ENCODE data around the gene NPEPPS. TPM values are rescaled to one million over a fixed set of nuclear protein-coding genes. Genes with fewer than 3 reads are reported as not detected.
"Not testable (repeated sequence)": the region's sequence is repeated elsewhere in the genome, so short reads cannot be mapped to it uniquely, and the experiment has no call there.

Gene NPEPPS, protein sequence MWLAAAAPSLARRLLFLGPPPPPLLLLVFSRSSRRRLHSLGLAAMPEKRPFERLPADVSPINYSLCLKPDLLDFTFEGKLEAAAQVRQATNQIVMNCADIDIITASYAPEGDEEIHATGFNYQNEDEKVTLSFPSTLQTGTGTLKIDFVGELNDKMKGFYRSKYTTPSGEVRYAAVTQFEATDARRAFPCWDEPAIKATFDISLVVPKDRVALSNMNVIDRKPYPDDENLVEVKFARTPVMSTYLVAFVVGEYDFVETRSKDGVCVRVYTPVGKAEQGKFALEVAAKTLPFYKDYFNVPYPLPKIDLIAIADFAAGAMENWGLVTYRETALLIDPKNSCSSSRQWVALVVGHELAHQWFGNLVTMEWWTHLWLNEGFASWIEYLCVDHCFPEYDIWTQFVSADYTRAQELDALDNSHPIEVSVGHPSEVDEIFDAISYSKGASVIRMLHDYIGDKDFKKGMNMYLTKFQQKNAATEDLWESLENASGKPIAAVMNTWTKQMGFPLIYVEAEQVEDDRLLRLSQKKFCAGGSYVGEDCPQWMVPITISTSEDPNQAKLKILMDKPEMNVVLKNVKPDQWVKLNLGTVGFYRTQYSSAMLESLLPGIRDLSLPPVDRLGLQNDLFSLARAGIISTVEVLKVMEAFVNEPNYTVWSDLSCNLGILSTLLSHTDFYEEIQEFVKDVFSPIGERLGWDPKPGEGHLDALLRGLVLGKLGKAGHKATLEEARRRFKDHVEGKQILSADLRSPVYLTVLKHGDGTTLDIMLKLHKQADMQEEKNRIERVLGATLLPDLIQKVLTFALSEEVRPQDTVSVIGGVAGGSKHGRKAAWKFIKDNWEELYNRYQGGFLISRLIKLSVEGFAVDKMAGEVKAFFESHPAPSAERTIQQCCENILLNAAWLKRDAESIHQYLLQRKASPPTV
- total RNA-seq (2014; rRNA removed; shearing (Covaris generic)): 55.7 and 125 TPM in 2 replicates
- polyA plus RNA-seq (2016; fragmentation: Nextera tagmentation; extraction: Ambion mirVana): 63.1 and 72.3 TPM in 2 replicates

DNA sequence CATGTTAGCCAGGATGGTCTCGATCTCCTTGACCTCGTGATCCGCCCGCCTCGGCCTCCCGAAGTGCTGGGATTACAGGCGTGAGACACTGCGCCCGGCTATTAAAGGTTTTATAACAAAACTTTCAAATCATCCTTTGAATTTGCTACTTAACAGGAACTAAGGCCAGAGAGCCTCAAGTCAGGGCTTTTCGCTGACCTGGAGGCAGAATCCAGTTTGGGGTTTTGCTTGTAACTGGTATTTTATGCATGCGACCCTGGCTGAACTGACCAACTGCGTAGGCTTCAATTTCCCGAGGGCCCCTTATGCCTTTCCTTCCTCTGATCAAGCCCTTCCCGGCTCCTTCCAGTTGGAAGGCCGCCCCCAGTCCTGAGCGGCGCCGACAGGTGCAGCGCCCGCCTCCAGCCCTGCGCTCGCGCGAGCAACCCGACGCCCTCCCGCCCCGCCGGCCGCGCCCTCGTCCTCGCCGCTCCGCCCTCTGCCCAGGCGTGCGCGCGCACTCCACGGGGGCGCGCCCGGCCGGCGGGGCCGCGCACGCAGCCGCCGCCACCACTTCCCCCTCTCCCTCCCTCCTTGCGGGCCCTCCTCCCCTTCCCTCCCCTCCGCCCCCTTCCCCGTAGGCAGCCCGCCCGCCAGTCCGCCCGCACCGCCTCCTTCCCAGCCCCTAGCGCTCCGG lies at the start of gene NPEPPS:
TSS of gene NPEPPS (plus strand) at position 552 of the 676 bp plus-strand sequence. CDS start 193 bp downstream, outside the sequence.
- peak; percentile 81 for DNase-seq
- Histone ChIP-seq H3K79me2 (ENCODE audit: insufficient read depth) (peaks cover 35% of the 10 kb centered on the region), H3K27ac (peak within 1 kb of the TSS; percentile 76), H3K4me2 (ENCODE audit: unreplicated experiment) (peak within 1 kb of the TSS; percentile 98), H3K4me3 (peak within 1 kb of the TSS; percentile 81), H2AFZ (peak within 1 kb of the TSS; percentile 75), H3K9ac (peak within 1 kb of the TSS; percentile 88)
- in situ Hi-C loops (cut with MboI); H3K27me3 ChIP-seq (replicated peaks; ENCODE audit: insufficient read depth); H3K9me2 ChIP-seq (ENCODE audit: insufficient read depth); H3K36me3 ChIP-seq (ENCODE audit: low read depth); H3K9me3 ChIP-seq (ENCODE audit: low read depth); H3F3A ChIP-seq (ENCODE audit: insufficient read depth); H3K4me1 ChIP-seq (ENCODE audit: insufficient read depth); H4K20me1 ChIP-seq (ENCODE audit: insufficient read depth): not testable (repeated sequence)
- WGBS, 2 experiments (ENCODE audit: low coverage in 1 of 2, low lambda C conversion rate in 2 of 2, missing lambda C conversion rate in 2 of 2): 16 to 63% methylated on average over 13 to 54 of the region's 60 CpGs

DNA sequence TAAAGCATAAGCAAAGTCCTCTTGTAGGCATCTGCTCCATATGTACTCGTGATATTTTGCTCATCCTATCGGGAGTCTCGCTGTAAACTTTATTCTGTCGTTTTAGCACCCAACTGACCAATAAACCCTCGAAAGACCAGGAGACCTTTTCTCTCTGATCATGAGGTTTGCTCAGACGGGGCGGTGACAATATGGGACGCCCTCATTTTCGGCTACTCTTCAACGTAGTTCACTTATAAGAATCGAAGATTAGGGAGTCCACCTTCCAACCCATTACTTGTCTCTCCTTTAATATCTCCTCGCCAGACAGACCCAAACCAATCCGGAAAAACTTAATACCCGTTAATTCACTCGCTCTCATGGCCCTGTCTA lies 39.1 kb upstream of the NPEPPS start:
- H3K79me2 ChIP-seq (ENCODE audit: insufficient read depth); in situ Hi-C loops (cut with MboI); H3F3A ChIP-seq (ENCODE audit: insufficient read depth); H3K9me3 ChIP-seq (ENCODE audit: low read depth); H3K36me3 ChIP-seq (ENCODE audit: low read depth); H3K27me3 ChIP-seq (replicated peaks; ENCODE audit: insufficient read depth); H3K4me1 ChIP-seq (ENCODE audit: insufficient read depth); H3K9me2 ChIP-seq (ENCODE audit: insufficient read depth); H4K20me1 ChIP-seq (ENCODE audit: insufficient read depth): not testable (repeated sequence)
- H2AFZ ChIP-seq: peak overlapping the region; percentile 95
- WGBS, 2 experiments (ENCODE audit: low coverage in 1 of 2, low lambda C conversion rate in 2 of 2, missing lambda C conversion rate in 2 of 2): 2 to 3% methylated on average over 15 of the region's 15 CpGs
- peak; percentile 47 for DNase-seq
- H3K4me3 ChIP-seq: peak overlapping the region; percentile 96
- peak overlapping the region; percentile 86 for H3K4me2 ChIP-seq (ENCODE audit: unreplicated experiment)
- H3K9ac ChIP-seq: peak overlapping the region; percentile 95
- H3K27ac ChIP-seq: peak overlapping the region; percentile 93

DNA sequence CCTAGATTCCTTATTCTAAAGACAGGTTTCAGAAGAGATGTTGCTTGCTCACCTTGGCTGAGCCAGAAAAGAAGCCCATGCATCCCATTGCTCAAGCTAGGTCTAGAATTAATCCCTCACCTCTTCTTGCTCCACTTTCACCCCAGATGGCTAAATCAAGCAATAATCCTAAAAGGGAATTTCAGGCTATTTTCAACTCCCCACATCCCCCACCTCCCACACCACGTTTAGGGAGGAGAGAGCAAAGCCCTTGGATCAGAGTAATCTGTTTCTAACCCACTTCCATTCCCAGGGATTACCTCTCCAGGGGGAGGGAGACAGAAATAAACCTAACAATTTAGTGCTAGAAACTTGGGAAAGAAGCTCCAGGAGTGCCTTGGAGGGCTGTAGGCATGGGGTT lies 31.8 kb upstream of the NPEPPS start:
- H3K9me3 ChIP-seq (ENCODE audit: low read depth); H3K36me3 ChIP-seq (ENCODE audit: low read depth); H3K27ac ChIP-seq; H3K4me2 ChIP-seq (ENCODE audit: unreplicated experiment); H3K9me2 ChIP-seq (ENCODE audit: insufficient read depth); in situ Hi-C loops (cut with MboI); H3K4me3 ChIP-seq; DNase-seq; H3K79me2 ChIP-seq (ENCODE audit: insufficient read depth); H3K9ac ChIP-seq; H3K27me3 ChIP-seq (replicated peaks; ENCODE audit: insufficient read depth); H2AFZ ChIP-seq; H4K20me1 ChIP-seq (ENCODE audit: insufficient read depth): not testable (repeated sequence)
- Histone ChIP-seq H3K4me1 (ENCODE audit: insufficient read depth) (peaks cover 24% of the 10 kb centered on the region), H3F3A (ENCODE audit: insufficient read depth) (peaks cover 25% of the 10 kb centered on the region)
- WGBS, 2 experiments (ENCODE audit: low coverage in 1 of 2, low lambda C conversion rate in 2 of 2, missing lambda C conversion rate in 2 of 2): 0% methylated on average over 1 of the region's 1 CpG

DNA sequence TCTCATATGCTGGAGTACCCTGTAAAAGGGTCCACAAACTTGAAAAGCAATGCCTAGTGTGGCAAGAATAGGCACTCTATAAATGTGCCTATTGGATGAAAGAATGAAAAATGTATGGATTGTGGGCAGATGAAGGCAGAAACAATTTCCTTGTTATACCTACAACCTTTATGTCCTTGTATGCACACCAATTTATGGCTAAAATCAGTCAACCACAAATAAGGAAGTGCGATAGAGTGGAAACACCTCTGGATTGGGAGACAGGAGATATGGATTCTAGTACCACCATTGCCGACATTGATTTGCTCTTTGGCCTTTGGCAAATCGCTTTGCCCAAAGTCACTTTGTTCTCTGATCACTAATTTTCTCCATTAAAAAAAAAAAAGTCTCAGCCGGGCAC lies 31.4 kb upstream of the NPEPPS start:
- H3K27ac ChIP-seq; DNase-seq; H3K27me3 ChIP-seq (replicated peaks; ENCODE audit: insufficient read depth); H4K20me1 ChIP-seq (ENCODE audit: insufficient read depth); H3K9me3 ChIP-seq (ENCODE audit: low read depth); H3K79me2 ChIP-seq (ENCODE audit: insufficient read depth); H3K4me2 ChIP-seq (ENCODE audit: unreplicated experiment); H3K9me2 ChIP-seq (ENCODE audit: insufficient read depth); H3K4me3 ChIP-seq; H2AFZ ChIP-seq; in situ Hi-C loops (cut with MboI); H3K9ac ChIP-seq; H3K36me3 ChIP-seq (ENCODE audit: low read depth): not testable (repeated sequence)
- WGBS, 2 experiments (ENCODE audit: low coverage in 1 of 2, low lambda C conversion rate in 2 of 2, missing lambda C conversion rate in 2 of 2): 90 to 95% methylated on average over 4 of the region's 4 CpGs
- H3K4me1 ChIP-seq (ENCODE audit: insufficient read depth): peaks cover 26% of the 10 kb centered on the region
- H3F3A ChIP-seq (ENCODE audit: insufficient read depth): peaks cover 25% of the 10 kb centered on the region

DNA sequence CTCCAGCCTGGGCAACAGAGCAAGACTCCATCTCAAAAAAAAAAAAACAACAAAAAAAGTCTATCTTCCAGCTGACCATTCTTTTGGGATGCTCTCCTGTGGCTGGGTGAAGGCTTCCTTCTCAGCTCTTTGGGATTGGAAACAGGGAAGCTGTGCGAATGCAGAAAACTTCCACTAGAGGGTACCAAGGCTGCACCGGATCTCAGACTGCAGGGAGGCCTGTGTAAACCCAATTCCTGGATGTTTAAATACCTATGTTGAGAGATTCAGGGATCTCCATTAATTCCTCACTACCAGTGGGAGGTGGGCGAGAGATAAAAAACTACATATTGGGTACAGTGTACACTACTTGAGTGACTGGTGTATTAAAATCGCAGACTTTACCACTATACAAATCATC lies 30.3 kb upstream of the NPEPPS start:
- H3K9ac ChIP-seq; H3K79me2 ChIP-seq (ENCODE audit: insufficient read depth); H2AFZ ChIP-seq; H3K27me3 ChIP-seq (replicated peaks; ENCODE audit: insufficient read depth); H3K36me3 ChIP-seq (ENCODE audit: low read depth); H3K9me3 ChIP-seq (ENCODE audit: low read depth); H3K4me2 ChIP-seq (ENCODE audit: unreplicated experiment); H3K9me2 ChIP-seq (ENCODE audit: insufficient read depth); H4K20me1 ChIP-seq (ENCODE audit: insufficient read depth); in situ Hi-C loops (cut with MboI); H3K4me3 ChIP-seq; H3K27ac ChIP-seq: not testable (repeated sequence)
- H3K4me1 ChIP-seq (ENCODE audit: insufficient read depth): peaks cover 26% of the 10 kb centered on the region
- peak; percentile 54 for DNase-seq
- peaks cover 29% of the 10 kb centered on the region for H3F3A ChIP-seq (ENCODE audit: insufficient read depth)
- 38 to 39% methylated on average over 4 of the region's 4 CpGs for WGBS, 2 experiments (ENCODE audit: low coverage in 1 of 2, low lambda C conversion rate in 2 of 2, missing lambda C conversion rate in 2 of 2)

- H3K79me2 ChIP-seq (ENCODE audit: insufficient read depth); H3K9me3 ChIP-seq (ENCODE audit: low read depth); H3K36me3 ChIP-seq (ENCODE audit: low read depth); H3K9me2 ChIP-seq (ENCODE audit: insufficient read depth); in situ Hi-C loops (cut with MboI); H3K27me3 ChIP-seq (replicated peaks; ENCODE audit: insufficient read depth); H4K20me1 ChIP-seq (ENCODE audit: insufficient read depth): not testable (repeated sequence)
- peak overlapping the region; percentile 72 for H3K4me2 ChIP-seq (ENCODE audit: unreplicated experiment)
- peak overlapping the region; percentile 63 for H3K4me3 ChIP-seq
- H3K27ac ChIP-seq: peak overlapping the region; percentile 87
- H2AFZ ChIP-seq: peak overlapping the region; percentile 62; the same call in 1 of the 2 replicates
- H3F3A ChIP-seq (ENCODE audit: insufficient read depth): peaks cover 29% of the 10 kb centered on the region
- peak overlapping the region; percentile 80 for H3K9ac ChIP-seq
- DNase-seq: peak; percentile 62
- 0 to 3% methylated on average over 3 to 4 of the region's 8 CpGs for WGBS, 2 experiments (ENCODE audit: low coverage in 1 of 2, low lambda C conversion rate in 2 of 2, missing lambda C conversion rate in 2 of 2)
- peaks cover 26% of the 10 kb centered on the region for H3K4me1 ChIP-seq (ENCODE audit: insufficient read depth)
Measured at GRCh38 chr17:47502122-47502731, 28.7 kb upstream of the NPEPPS start.

All from GM23248 (cell line).